ENCODE results near the gene ZFP1. TPM values are rescaled to one million over a fixed set of nuclear protein-coding genes. Genes with fewer than 3 reads are reported as not detected.

The ZFP1 gene
- total RNA-seq, 6 donors from 2014 or later: 4.2 to 10.8 (median 7.0) TPM

GRCh38 chr16:75147968-75148310 lies 385 bp upstream of the ZFP1 start:
- Histone ChIP-seq H3K27me3 (no peaks in the 10 kb centered on the region), H3K9me3 (peaks cover 5 to 10% (median 7%) of the 10 kb centered on the region in 4 donors), H3K4me1 (peaks cover 0 to 10% (median 6%) of the 10 kb centered on the region in 4 donors), H3K36me3 (peaks cover 0 to 5% (median 0%) of the 10 kb centered on the region in 4 donors), H3K27ac (peak overlapping the region in 2 of 4 donors; percentile 91 to 96), H3K4me3 (peak overlapping the region in 3 of 4 donors; percentile 83 to 99 (median 98))
- no peak for ATAC-seq (ENCODE audit: low FRiP score in 2 of 2)
- WGBS, 2 donors: 62% methylated on average over 3 of the region's 3 CpGs
- DNase-seq: no peak
- no peak for TF ChIP-seq POLR2A (IDR thresholded peaks at IDR 0.05)
- no peak for TF ChIP-seq CTCF (IDR thresholded peaks at IDR 0.05)
- no peak for TF ChIP-seq POLR2AphosphoS5 (IDR thresholded peaks at IDR 0.05)
- no peak for TF ChIP-seq EP300 (IDR thresholded peaks at IDR 0.05)

GRCh38 chr16:75151798-75152197 lies 3.5 kb downstream of the ZFP1 start:
- no peaks in the 10 kb centered on the region for H3K27me3 ChIP-seq
- WGBS, 2 donors: 48 to 73% methylated on average over 2 of the region's 2 CpGs
- H3K4me1 ChIP-seq: peaks cover 0 to 10% (median 6%) of the 10 kb centered on the region in 4 donors
- DNase-seq: no peak
- H3K4me3 ChIP-seq: no peak overlapping the region
- H3K36me3 ChIP-seq: peaks cover 0 to 19% (median 9%) of the 10 kb centered on the region in 4 donors
- ATAC-seq (ENCODE audit: low FRiP score in 2 of 2): no peak
- peaks cover 5 to 10% (median 7%) of the 10 kb centered on the region in 4 donors for H3K9me3 ChIP-seq
- TF ChIP-seq POLR2A (IDR thresholded peaks at IDR 0.05) (no peak), EP300 (IDR thresholded peaks at IDR 0.05) (no peak), CTCF (IDR thresholded peaks at IDR 0.05) (no peak), POLR2AphosphoS5 (IDR thresholded peaks at IDR 0.05) (no peak)
- no peak overlapping the region for H3K27ac ChIP-seq

- TF ChIP-seq CTCF (IDR thresholded peaks at IDR 0.05) (no peak), EP300 (IDR thresholded peaks at IDR 0.05) (no peak)
- ATAC-seq (ENCODE audit: low FRiP score in 2 of 2): no peak
These were observed 4.3 kb downstream of the ZFP1 start for GRCh38 chr16:75152635-75153034.

GRCh38 chr16:75160386-75160785 lies 12.1 kb downstream of the ZFP1 start:
- DNase-seq (no peak), ATAC-seq (ENCODE audit: low FRiP score in 2 of 2) (no peak)
- WGBS, 2 donors: 91 to 100% methylated on average over 1 of the region's 1 CpG
- Histone ChIP-seq H3K9me3 (peaks cover 0 to 3% (median 0%) of the 10 kb centered on the region in 4 donors), H3K36me3 (peaks cover 0 to 6% (median 3%) of the 10 kb centered on the region in 4 donors), H3K27ac (no peak overlapping the region), H3K4me1 (no peaks in the 10 kb centered on the region), H3K4me3 (no peak overlapping the region), H3K27me3 (no peaks in the 10 kb centered on the region)
- TF ChIP-seq POLR2A (IDR thresholded peaks at IDR 0.05): no peak
- no peak for TF ChIP-seq CTCF (IDR thresholded peaks at IDR 0.05)
- TF ChIP-seq POLR2AphosphoS5 (IDR thresholded peaks at IDR 0.05): no peak
- TF ChIP-seq EP300 (IDR thresholded peaks at IDR 0.05): no peak

More at GRCh38 chr16:75152635-75153034, 4.3 kb downstream of the ZFP1 start:
- DNase-seq: no peak
- Histone ChIP-seq H3K4me1 (peaks cover 0 to 10% (median 6%) of the 10 kb centered on the region in 4 donors), H3K36me3 (peaks cover 0 to 19% (median 9%) of the 10 kb centered on the region in 4 donors), H3K27ac (no peak overlapping the region), H3K27me3 (no peaks in the 10 kb centered on the region), H3K4me3 (no peak overlapping the region), H3K9me3 (peaks cover 5 to 10% (median 7%) of the 10 kb centered on the region in 4 donors)

GRCh38 chr16:75169899-75170405 lies 21.6 kb downstream of the ZFP1 start:
- H3K36me3 ChIP-seq: peaks cover 20 to 47% (median 39%) of the 10 kb centered on the region in 4 donors
- WGBS, 2 donors: 96 to 99% methylated on average over 10 of the region's 10 CpGs

More at GRCh38 chr16:75169899-75170405, 21.6 kb downstream of the ZFP1 start:
- Histone ChIP-seq H3K4me3 (no peak overlapping the region), H3K4me1 (no peaks in the 10 kb centered on the region), H3K9me3 (peaks cover 27 to 67% (median 57%) of the 10 kb centered on the region in 4 donors), H3K27me3 (no peaks in the 10 kb centered on the region), H3K27ac (no peak overlapping the region)
- DNase-seq (no peak), ATAC-seq (ENCODE audit: low FRiP score in 2 of 2) (no peak)
- TF ChIP-seq POLR2A (IDR thresholded peaks at IDR 0.05) (no peak), EP300 (IDR thresholded peaks at IDR 0.05) (no peak), CTCF (IDR thresholded peaks at IDR 0.05) (no peak), POLR2AphosphoS5 (IDR thresholded peaks at IDR 0.05) (no peak)

Measured in upper lobe of left lung (tissue), 6 donors.